Brain microvascular endothelial cell (primary cell): Measurements from ENCODE around the gene TMEM144.
"Not testable (repeated sequence)": the region's sequence is repeated elsewhere in the genome, so short reads cannot be mapped to it uniquely, and the experiment has no call there.

Experiments
- DNase-seq: peaks from one replicate; pipeline ENCODE4 v3.0.0-alpha.2; 2020
- H3K27ac ChIP-seq: fragments of 250-450 bp; sonication (Bioruptor Pico); 2 replicates; pipeline ENCODE4 v1.5.1; 2020; ENCODE audit warnings: mild to moderate bottlenecking, moderate library complexity
- H3K27me3 ChIP-seq: fragments of 250-450 bp; sonication (Bioruptor Pico); replicated peaks from 2 replicates; pipeline ENCODE4 v1.5.1; 2020; ENCODE audit warnings: mild to moderate bottlenecking
- H3K36me3 ChIP-seq: fragments of 250-450 bp; sonication (Bioruptor Pico); replicated peaks from 2 replicates; pipeline ENCODE4 v1.5.1; 2020; ENCODE audit warnings: mild to moderate bottlenecking
- H3K4me3 ChIP-seq: 2 replicates; pipeline ENCODE4 v1.5.1; 2011; ENCODE audit warnings: low read depth, mild to moderate bottlenecking, control low read depth, low read length, moderate library complexity
- CTCF ChIP-seq: IDR thresholded peaks from 2 replicates; pipeline ENCODE4 v1.5.1; 2011; ENCODE audit warnings: low read depth, mild to moderate bottlenecking, moderate library complexity, low read length, control low read depth, inconsistent platforms; ENCODE audit errors: missing control alignments
- in situ Hi-C: cut with HindIII; loops from 2 replicates; pipeline ENCODE4 v1.10.0; 2017; ENCODE audit warnings: low sequenced_read_pairs, low pct_ligation_motif_present

Gene TMEM144

GRCh38 chr4:158217763-158218162 lies 7.5 kb downstream of the TMEM144 start:
- TF ChIP-seq CTCF: no peak
- no peak for DNase-seq
- no peaks in the 10 kb centered on the region for H3K27me3 ChIP-seq
- no peaks in the 10 kb centered on the region for H3K36me3 ChIP-seq
- H3K27ac ChIP-seq: no peak overlapping the region
- in situ Hi-C loops: no loop called here
- H3K4me3 ChIP-seq: no peak overlapping the region

GRCh38 chr4:158219623-158220022 lies 9.3 kb downstream of the TMEM144 start:
- in situ Hi-C loops: no loop called here
- no peak overlapping the region for H3K27ac ChIP-seq

DNA sequence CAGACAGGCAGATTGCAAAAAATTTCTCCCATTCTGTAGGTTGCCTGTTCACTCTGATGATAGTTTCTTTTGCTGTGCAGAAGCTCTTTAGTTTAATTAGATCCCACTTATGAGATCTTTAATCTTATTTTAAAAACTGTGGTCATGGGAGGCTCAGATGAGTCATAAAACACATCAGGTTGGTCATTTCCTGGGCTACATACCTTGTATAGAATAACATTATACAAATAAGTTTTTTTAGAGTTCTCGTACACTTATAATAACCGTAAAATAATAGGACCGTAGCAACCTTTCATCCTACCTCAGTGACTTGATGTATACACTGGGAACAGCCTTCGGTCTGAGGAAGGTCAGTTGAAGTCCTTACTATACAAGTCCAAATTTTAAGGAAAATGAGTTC lies 14.0 kb downstream of the TMEM144 start:
- H3K27ac ChIP-seq, H3K4me3 ChIP-seq, DNase-seq, H3K36me3 ChIP-seq, in situ Hi-C loops, H3K27me3 ChIP-seq: not testable (repeated sequence)

More at GRCh38 chr4:158219623-158220022, 9.3 kb downstream of the TMEM144 start:
- Histone ChIP-seq H3K4me3 (no peak overlapping the region), H3K36me3 (no peaks in the 10 kb centered on the region), H3K27me3 (no peaks in the 10 kb centered on the region)
- no peak for DNase-seq
- TF ChIP-seq CTCF: no peak

- H3K27ac ChIP-seq, H3K27me3 ChIP-seq, in situ Hi-C loops, H3K4me3 ChIP-seq, DNase-seq, H3K36me3 ChIP-seq: not testable (repeated sequence)
These were observed 14.7 kb downstream of the TMEM144 start for GRCh38 chr4:158224999-158225398.

GRCh38 chr4:158227880-158228279 lies 17.6 kb downstream of the TMEM144 start:
- H3K36me3 ChIP-seq, in situ Hi-C loops, H3K27ac ChIP-seq, H3K4me3 ChIP-seq, DNase-seq, H3K27me3 ChIP-seq: not testable (repeated sequence)

- H3K27me3 ChIP-seq, H3K27ac ChIP-seq, H3K36me3 ChIP-seq, DNase-seq, in situ Hi-C loops, H3K4me3 ChIP-seq: not testable (repeated sequence)
These were observed 18.1 kb downstream of the TMEM144 start for GRCh38 chr4:158228399-158228798.

DNA sequence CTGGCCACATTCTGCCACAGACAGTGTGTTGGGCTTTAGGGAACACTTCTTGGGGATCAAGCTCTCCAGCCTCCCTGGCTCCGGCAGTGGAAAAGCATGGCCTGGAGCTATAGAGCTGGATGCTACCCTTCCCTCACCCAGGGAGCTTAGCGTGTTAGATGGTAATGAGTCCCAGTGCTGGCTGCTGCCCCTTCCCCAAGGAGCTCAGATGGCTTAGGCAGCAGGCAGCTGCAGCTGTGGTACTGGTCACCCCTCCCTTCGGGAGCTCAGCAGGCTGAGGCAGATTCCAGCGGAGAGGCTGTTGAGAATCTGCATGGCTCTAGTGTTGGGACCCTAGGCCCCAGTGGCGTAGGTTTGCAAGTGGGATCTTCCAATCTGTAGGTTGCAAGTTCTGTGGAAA lies 19.5 kb downstream of the TMEM144 start:
- Histone ChIP-seq H3K27me3 (no peaks in the 10 kb centered on the region), H3K27ac (no peak overlapping the region), H3K4me3 (no peak overlapping the region), H3K36me3 (no peaks in the 10 kb centered on the region)
- in situ Hi-C loops: no loop called here
- no peak for DNase-seq
- TF ChIP-seq CTCF: no peak

GRCh38 chr4:158234671-158235070 lies 24.4 kb downstream of the TMEM144 start:
- no peaks in the 10 kb centered on the region for H3K36me3 ChIP-seq
- DNase-seq: no peak
- H3K27ac ChIP-seq: no peak overlapping the region
- no peaks in the 10 kb centered on the region for H3K27me3 ChIP-seq
- in situ Hi-C loops: no loop called here
- no peak for TF ChIP-seq CTCF
- H3K4me3 ChIP-seq: no peak overlapping the region
